SK-N-MC (cell line): Measurements from ENCODE around the gene LYPD4.

Experiments used
- EZH2 ChIP-seq: fragments of 200-600 bp; sonication (generic); IDR thresholded peaks from one replicate; pipeline ENCODE4 v1.6.1; 2017; ENCODE audit warnings: antibody characterized with exemption
- FOXP2 ChIP-seq: optimal IDR thresholded peaks from 2 replicates; pipeline ENCODE3; 2011; ENCODE audit warnings: mild to moderate bottlenecking, moderate library complexity; ENCODE audit not compliant: insufficient read depth; ENCODE audit errors: extremely low read length, control extremely low read depth
- POLR2AphosphoS5 ChIP-seq: IDR thresholded peaks from 2 replicates; pipeline ENCODE4 v1.6.1; 2012; ENCODE audit warnings: mild to moderate bottlenecking, low read depth, low read length, borderline replicate concordance

DNA sequence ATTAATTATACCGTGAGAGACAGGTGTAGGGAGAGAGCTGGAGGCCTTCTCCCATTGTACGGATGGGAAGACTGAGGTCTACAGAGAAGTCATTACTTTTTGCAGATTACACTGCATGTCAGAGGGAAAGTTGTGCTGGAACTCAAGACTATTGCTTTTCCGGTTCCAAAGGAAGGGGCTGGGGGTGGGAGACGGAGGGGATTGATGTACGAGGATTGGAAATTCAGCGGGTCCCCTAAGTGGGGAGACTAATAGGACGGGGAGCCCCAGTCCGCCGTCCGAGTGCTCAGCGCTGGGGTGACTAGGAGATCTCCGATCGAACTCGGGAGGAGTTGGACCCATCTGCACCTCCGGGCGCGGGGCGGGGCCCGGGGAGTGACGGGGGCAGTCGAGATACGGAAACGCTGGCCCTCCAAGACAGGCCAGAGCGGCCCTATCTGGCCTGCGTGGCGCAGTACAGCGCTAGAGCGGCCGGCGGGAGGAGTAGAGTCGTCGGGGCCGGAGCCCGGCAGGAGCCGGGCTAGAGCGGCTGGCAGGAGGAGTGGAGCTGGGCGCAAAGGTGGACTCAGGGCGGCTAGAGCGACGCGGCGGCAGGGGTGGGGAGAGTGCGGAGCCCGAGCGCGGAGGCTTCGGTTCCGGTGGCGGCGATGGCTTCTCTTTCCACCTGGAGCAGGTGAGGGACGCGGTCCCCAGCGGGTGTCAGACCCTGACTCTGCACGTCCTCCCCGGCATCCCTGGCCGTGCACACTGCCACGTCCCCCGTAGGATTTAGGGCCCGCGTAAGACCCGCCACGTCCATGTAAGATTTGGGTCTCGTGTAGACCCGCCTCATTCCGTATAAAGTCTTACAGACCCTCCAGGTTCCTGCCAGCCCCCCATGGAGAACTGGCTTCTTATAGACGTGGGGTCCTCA is 39.6 kb upstream of the LYPD4 start:
- TF ChIP-seq POLR2AphosphoS5 = peak; percentile 79
- no peak for TF ChIP-seq EZH2
- TF ChIP-seq FOXP2 = peak; percentile 24
